Limb (tissue), 2 donors: Measurements from ENCODE around the gene ATP8B4.

ENCODE experiments used
- DNase-seq, 2 donors: peaks; one replicate each; pipeline ENCODE4 v3.0.0-alpha.2; 2016; ENCODE audit errors: extremely low spot score in 2 of 2

ATP8B4 gene

GRCh38 chr15:50065279-50065678 is 53.8 kb downstream of the ATP8B4 start:
- DNase-seq, result no peak

DNA sequence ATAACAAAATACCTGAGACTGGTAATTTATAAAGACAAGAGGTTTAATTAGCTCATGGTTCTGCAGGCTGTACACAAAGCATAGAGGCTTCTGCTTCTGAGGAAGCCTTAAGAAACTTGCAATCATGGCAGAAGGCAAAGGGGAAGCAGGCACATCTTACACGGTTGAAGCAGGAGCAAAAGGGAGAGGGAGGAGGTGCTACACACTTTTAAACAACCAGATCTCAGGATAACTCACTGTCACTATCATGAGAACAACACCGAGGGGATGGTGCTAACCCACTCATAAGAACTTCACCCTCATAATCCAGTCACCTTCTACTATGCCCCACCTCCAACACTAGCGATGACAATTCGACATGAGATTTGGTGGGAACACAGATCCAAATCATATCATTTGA is 54.4 kb downstream of the ATP8B4 start:
- DNase-seq, result no peak

- DNase-seq, result no peak
Measured at GRCh38 chr15:50063226-50063625, 55.8 kb downstream of the ATP8B4 start.

GRCh38 chr15:50061503-50061902 is 57.5 kb downstream of the ATP8B4 start:
- no peak for DNase-seq

GRCh38 chr15:50059883-50060282 is 59.1 kb downstream of the ATP8B4 start:
- DNase-seq, result no peak

DNA sequence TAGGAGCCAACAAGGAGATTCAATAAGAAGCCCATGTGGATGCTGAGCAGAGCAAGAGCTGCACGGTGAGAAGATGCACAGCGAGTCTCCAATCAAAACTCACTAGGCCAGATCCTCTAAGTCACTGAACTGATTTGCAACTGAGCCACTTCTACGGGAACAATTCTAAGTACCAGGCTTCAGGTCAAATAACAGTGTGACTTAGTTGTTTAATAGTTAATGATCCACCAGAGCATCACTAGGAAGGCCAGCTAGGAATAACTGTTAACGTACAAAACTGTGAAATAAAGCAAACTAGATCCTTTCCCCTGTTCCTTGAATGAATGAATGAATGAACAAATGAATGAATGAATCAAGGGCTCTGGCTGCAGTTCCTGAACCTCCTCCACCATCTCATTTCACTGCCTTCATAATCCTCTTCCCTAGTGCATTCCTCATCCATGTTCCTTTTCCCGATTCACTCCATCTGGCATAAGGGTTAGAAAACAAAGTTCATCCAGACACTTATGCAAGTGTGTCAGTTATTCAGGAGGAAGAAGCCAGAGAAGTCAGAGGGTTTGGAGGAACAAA is 59.7 kb downstream of the ATP8B4 start:
- no peak for DNase-seq

DNA sequence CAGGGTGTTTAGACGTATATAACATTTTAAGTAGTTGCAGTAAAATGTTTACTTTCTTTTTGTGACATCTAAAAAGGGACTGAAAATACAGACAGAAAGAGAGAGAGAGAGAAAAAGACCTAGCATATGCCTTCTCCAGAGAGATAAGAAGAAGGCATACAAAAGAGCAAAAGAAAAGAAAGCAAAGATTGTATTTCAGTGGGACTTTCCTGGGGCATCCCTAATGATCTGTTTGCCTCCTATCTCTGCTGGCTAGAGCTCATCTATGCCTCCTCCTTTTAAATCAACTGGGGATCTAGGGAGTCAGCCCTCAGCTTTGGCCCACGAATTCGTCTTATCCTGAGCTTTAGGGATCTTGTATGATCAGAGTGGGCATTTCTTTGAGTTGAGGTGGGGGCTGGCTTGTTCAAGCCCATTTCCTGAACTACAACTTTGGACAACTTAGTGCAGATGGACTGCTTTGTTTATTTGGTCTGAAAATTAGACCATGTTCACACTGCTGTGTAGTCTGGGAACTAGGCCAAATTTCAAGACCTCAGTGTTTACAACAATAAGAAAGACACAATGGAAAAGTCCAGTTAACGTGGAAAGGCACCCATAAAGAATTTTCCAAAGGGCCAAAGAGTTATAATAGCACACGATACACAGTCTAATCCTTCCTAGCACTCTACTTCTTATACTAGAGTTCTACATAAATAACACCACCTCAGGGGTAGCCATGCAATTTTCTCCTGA is 61.0 kb downstream of the ATP8B4 start:
- no peak for DNase-seq

DNA sequence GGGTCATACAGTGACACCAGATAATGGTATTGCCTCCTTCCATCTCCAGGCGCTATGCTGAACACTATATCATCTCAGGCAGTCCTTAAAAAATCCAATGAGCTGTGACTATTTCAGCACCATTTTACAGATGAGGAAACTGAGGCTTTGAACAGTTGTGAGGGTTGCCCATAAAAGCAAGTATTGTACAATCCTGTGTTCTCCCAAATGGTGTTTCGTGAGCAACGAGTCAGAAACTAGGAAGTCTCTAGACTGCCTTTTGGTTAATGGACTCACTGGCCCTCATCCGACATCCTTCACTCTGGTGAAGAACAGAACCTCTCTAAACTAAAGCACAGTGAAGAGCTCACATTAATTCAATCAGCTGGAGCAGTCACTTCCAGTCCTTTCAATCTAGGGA is 61.8 kb downstream of the ATP8B4 start:
- DNase-seq, result no peak

GRCh38 chr15:50055750-50056157 is 63.3 kb downstream of the ATP8B4 start:
- no peak for DNase-seq

GRCh38 chr15:50055332-50055731 is 63.7 kb downstream of the ATP8B4 start:
- DNase-seq, result no peak

- no peak for DNase-seq
Measured at GRCh38 chr15:50053055-50053856, 65.8 kb downstream of the ATP8B4 start.

DNA sequence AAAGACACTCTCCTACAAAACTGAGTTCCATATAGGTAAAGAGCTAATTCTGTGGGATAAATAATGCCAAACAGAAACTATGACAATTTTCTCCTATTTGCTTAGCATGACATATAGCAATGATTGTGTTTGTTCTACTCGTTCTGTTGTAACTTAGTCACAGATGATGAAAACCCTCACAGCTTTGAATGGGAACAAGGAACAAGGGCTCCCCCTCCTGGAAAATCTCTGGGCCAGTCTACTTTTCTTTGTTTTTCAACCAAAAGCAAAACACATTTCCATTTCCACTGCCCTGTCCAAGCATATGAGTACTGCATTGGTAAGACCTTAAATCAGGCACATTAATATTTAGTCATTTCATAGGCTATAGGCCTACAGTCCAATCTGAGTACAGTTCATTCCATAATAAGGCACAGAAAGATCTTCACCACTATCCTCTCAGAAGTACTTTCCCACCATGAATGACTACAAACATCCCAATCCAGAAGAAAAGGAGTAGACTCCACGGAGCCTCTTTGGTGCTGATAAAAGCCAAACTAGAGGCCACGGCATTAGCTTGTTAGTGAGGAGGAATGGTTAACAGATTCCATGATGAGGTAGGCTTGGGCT is 67.1 kb downstream of the ATP8B4 start:
- DNase-seq, result peak; percentile 62 to 83

GRCh38 chr15:50050986-50051743 is 67.9 kb downstream of the ATP8B4 start:
- no peak for DNase-seq

- DNase-seq, result no peak
Measured at GRCh38 chr15:50049871-50050270, 69.2 kb downstream of the ATP8B4 start.

GRCh38 chr15:50046867-50047266 is 72.2 kb downstream of the ATP8B4 start:
- DNase-seq, result no peak

GRCh38 chr15:50046159-50046558 is 72.9 kb downstream of the ATP8B4 start:
- no peak for DNase-seq

DNA sequence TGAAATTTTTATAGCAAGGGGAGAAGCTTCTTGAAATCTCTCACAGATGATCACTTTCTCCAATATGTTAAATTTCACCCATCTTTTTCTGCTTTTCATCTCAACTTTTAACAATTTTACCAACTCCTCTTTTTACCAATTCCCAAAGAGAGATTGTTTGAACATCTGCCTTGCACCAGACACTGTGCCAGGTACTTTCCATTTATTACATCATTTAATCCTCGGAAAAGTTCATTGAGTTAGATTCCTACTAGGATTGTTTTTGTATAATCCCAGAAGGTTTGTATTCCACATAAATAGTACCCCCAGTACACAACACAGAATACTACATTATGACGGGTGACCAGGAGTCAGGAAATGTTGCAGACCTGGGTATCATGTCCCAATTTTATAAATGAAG is 74.1 kb downstream of the ATP8B4 start:
- no peak for DNase-seq

DNA sequence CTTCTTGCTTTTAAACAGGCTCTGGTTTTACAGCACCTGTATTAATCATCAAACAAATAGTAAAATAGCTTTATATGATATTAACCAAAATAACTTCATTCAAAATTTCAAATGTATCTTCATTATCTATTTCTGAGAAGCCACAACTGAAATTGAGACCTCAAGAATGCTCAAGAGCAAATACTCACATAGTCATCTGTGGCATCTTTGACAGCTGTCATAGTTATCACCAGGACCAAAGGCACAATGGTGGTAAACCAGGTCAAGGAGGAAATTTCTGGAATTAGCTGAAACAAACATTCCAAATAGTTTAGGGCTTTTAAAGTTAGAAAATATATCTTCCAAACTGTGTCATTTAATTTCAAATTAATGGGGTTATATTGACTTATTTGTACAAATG is 74.6 kb downstream of the ATP8B4 start:
- DNase-seq, result no peak

DNA sequence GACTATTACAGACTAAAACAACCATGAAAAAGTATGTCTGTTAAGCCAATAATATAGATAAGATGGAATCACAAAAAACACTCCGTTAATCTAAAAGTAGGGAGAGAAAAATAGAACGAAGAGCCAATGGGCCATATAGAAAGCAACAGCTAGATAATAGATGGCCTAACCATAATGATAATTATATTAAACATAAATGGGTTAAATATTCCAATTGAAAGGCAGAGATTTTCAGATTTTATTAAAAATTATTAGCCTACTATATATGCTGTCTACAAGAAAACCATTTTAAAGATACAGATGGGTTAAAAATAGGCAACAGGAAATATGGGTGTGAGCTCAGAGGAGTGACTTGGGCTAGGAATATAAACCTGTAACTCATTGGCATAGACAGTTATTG is 76.3 kb downstream of the ATP8B4 start:
- no peak for DNase-seq

DNA sequence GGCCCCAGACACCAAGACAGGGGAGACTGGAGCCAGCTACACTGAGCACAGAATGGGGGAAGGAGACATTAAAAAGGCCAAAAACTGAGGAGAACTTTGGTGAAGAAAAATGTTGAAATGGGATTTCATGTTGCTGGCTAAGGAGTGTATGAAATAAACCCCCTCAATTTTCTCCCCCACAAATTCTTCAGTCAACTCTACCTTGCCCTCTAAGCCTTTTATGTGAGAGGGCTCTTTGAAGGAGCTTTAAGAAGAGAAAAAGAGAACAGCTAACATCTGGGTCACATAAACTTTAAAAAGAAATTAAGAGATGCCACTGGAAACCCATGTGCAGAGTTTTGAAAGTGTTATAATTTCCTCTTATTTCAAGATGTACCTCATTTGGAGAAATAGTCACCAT is 88.6 kb downstream of the ATP8B4 start:
- no peak for DNase-seq

DNA sequence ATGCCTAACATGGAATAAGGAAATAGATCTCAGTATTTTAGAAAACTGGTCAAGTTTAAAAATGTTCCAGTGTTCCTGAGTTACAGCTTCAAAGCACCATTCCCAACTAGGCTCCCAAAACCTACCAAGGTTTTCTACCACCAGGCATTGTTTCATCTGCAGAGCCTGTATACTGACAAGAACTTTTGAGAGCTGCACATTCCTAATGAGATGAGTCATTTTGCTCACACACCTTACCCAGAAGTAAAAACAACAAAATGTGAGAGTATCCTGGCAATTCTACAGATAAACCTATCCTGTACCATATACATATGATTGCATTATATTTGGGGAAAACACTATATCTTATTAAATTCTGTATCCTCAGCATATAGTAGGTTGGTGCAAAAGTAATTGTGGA is 90.7 kb downstream of the ATP8B4 start:
- no peak for DNase-seq
